Measurements from ENCODE around the gene AFAP1L1.
A peak's percentile ranks its signal among the peaks of the same experiment; 100 is the strongest.

DNA sequence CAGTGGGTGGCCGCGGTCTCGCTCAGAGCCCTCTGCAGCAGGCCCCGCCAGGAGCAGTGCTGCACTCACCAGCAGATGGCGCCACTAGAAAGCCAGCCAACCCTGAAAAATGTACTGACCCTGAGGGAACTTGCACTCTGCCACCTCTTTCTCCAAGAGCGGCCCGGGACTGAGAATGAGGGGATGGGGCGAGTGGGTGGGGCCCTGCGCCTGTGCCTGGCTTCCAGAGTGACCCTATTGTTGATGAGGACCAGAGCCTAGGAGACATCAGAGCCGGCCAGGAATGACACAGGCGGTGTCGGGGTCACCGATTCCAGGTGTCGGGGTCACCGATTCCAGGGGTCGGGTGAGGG is 110.3 kb downstream of the AFAP1L1 start:
- TF ChIP-seq CEBPB (IDR thresholded peaks at IDR 0.05; ENCODE audit: borderline replicate concordance in 1 of 2, low read depth in 2 of 2, low read length in 2 of 2), result no peak
- TF ChIP-seq EZH2 (IDR thresholded peaks at IDR 0.05; ENCODE audit: borderline replicate concordance, control insufficient read depth, low read depth, low read length), result no peak
- TF ChIP-seq, protein P1, sequence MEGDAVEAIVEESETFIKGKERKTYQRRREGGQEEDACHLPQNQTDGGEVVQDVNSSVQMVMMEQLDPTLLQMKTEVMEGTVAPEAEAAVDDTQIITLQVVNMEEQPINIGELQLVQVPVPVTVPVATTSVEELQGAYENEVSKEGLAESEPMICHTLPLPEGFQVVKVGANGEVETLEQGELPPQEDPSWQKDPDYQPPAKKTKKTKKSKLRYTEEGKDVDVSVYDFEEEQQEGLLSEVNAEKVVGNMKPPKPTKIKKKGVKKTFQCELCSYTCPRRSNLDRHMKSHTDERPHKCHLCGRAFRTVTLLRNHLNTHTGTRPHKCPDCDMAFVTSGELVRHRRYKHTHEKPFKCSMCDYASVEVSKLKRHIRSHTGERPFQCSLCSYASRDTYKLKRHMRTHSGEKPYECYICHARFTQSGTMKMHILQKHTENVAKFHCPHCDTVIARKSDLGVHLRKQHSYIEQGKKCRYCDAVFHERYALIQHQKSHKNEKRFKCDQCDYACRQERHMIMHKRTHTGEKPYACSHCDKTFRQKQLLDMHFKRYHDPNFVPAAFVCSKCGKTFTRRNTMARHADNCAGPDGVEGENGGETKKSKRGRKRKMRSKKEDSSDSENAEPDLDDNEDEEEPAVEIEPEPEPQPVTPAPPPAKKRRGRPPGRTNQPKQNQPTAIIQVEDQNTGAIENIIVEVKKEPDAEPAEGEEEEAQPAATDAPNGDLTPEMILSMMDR (IDR thresholded peaks at IDR 0.05 in 2 of 3, conservative IDR thresholded peaks at IDR 0.05 in 1 of 3; ENCODE audit: control insufficient read depth in 2 of 3, extremely low read depth in 1 of 3, insufficient read depth in 1 of 3, low read depth in 3 of 3, low read length in 3 of 3), result peak; percentile 83 to 90 (median 87)

Measured in GM12878 (cell line).